GM12878 (cell line): ENCODE measurements around the gene MFSD11. TPM values are rescaled to one million over a fixed set of nuclear protein-coding genes. Genes with fewer than 3 reads are reported as not detected.

Source experiments
- ATAC-seq: fragments of 200-7000 bp; cut with Tn5 transposase; 3 replicates; pipeline ENCODE4 v1.9.1; 2020; ENCODE audit warnings: mild to moderate bottlenecking, moderate library complexity
- BruUV-seq: library from RNA; stranded (reverse); fragments of 400-500 nt; replicated peaks from 2 replicates; lab custom pipeline; 2021; lab: Mats Ljungman, UMichigan
- CTCF ChIA-PET: fragments of 300-600 bp; sonication (Branson Sonifier 250); formaldehyde crosslinking; extraction: SDS; loops from one replicate; lab custom pipeline; 2021; ENCODE audit warnings: inconsistent platforms; lab: Yijun Ruan, JAX
- POLR2A ChIA-PET: fragments of 350-600 bp; formaldehyde crosslinking; extraction: SDS; loops from one replicate; lab custom pipeline; 2021; ENCODE audit warnings: inconsistent platforms; lab: Charles Lee
- RAD21 ChIA-PET: fragments of 300-600 bp; sonication (Branson Sonifier 250); formaldehyde crosslinking; loops from one replicate; lab custom pipeline; 2023; ENCODE audit warnings: antibody characterized with exemption; ENCODE audit not compliant: unreplicated experiment; lab: Charles Lee
- SMC1A ChIA-PET: fragments of 300-600 bp; sonication (Branson Sonifier 250); formaldehyde crosslinking; loops from one replicate; lab custom pipeline; 2023; ENCODE audit not compliant: unreplicated experiment, uncharacterized antibody; lab: Charles Lee
- DNase-seq: peaks from one replicate; pipeline ENCODE4 v3.0.0-alpha.2; 2011; ENCODE audit warnings: low read depth, low spot score
- FAIRE-seq: peaks from 3 replicates; lab custom pipeline; 2011; peaks lifted over from hg19 to GRCh38; lab: Jason Lieb, UNC
- H2AFZ ChIP-seq: 2 replicates; pipeline ENCODE4 v1.6.0; 2011; ENCODE audit warnings: low read depth, low read length, control low read depth; ENCODE audit not compliant: control insufficient read depth
- H3K27ac ChIP-seq: 2 replicates; pipeline ENCODE4 v1.5.1; 2011; ENCODE audit warnings: control low read depth; ENCODE audit not compliant: control insufficient read depth, insufficient read depth
- H3K27me3 ChIP-seq, 2 experiments: replicated peaks in 1 of 2; 2 replicates each; pipeline versions ENCODE4 v1.6.0 to v1.6.1; 2011; ENCODE audit warnings: low read length in 1 of 2; ENCODE audit not compliant: control insufficient read depth in 2 of 2, insufficient read depth in 2 of 2
- H3K36me3 ChIP-seq, 2 experiments: 2 replicates each; pipeline ENCODE4 v1.5.1; 2011; ENCODE audit warnings: low read length in 1 of 2; ENCODE audit not compliant: control insufficient read depth in 2 of 2, insufficient read depth in 2 of 2
- H3K4me1 ChIP-seq: 2 replicates; pipeline ENCODE4 v1.6.1; 2011; ENCODE audit warnings: mild to moderate bottlenecking, low read length, moderate library complexity, mixed read lengths; ENCODE audit not compliant: control insufficient read depth, insufficient read depth
- H3K4me2 ChIP-seq: 2 replicates; pipeline ENCODE4 v1.6.0; 2011; ENCODE audit warnings: control low read depth; ENCODE audit not compliant: control insufficient read depth, insufficient read depth
- H3K4me3 ChIP-seq: fragments of 200-600 bp; sonication (generic); 2 replicates; pipeline ENCODE4 v1.5.1; 2016
- H3K79me2 ChIP-seq: 2 replicates; pipeline ENCODE4 v1.6.0; 2011; ENCODE audit warnings: low read length; ENCODE audit not compliant: control insufficient read depth, insufficient read depth
- H3K9ac ChIP-seq: 2 replicates; pipeline ENCODE4 v1.8.0; 2011; ENCODE audit warnings: low read length, control low read depth, mixed read lengths; ENCODE audit not compliant: control insufficient read depth, insufficient read depth
- H3K9me3 ChIP-seq: replicated peaks from 3 replicates; pipeline ENCODE4 v1.5.1; 2011; ENCODE audit warnings: mild to moderate bottlenecking, low read length; ENCODE audit not compliant: control insufficient read depth, insufficient read depth
- H4K20me1 ChIP-seq: 2 replicates; pipeline ENCODE4 v1.6.0; 2011; ENCODE audit not compliant: control insufficient read depth, insufficient read depth
- BCL11A ChIP-seq: IDR thresholded peaks from 2 replicates; pipeline ENCODE4 v1.6.1; 2011; ENCODE audit warnings: low read depth, low read length
- ETV6 ChIP-seq, 2 experiments: fragments of 450-650 bp in 1 of 2; IDR thresholded peaks in 1 of 2; conservative IDR thresholded peaks in 1 of 2; 2 replicates each; pipeline ENCODE4 v1.6.1; 2014; ENCODE audit warnings: antibody characterized with exemption in 1 of 2, borderline replicate concordance in 1 of 2, low read depth in 1 of 2, mild to moderate bottlenecking in 1 of 2, moderate library complexity in 1 of 2
- MYC ChIP-seq: IDR thresholded peaks from 2 replicates; pipeline ENCODE4 v1.6.1; 2011; ENCODE audit warnings: mild to moderate bottlenecking, low read length, moderate library complexity, inconsistent platforms; ENCODE audit not compliant: insufficient read depth, insufficient replicate concordance, insufficient read length, severe bottlenecking
- NFXL1 ChIP-seq: fragments of 450-650 bp; IDR thresholded peaks from 2 replicates; pipeline ENCODE4 v1.6.1; 2017; ENCODE audit warnings: antibody characterized with exemption, mild to moderate bottlenecking, borderline replicate concordance
- PAX5 ChIP-seq: IDR thresholded peaks from 2 replicates; pipeline ENCODE4 v1.6.1; 2011; ENCODE audit warnings: low read depth, low read length, borderline replicate concordance
- SMAD5 ChIP-seq: IDR thresholded peaks from 2 replicates; pipeline ENCODE4 v1.6.1; 2016; ENCODE audit warnings: antibody characterized with exemption, low read depth
- SRF ChIP-seq, 2 experiments: IDR thresholded peaks; 2 replicates each; pipeline ENCODE4 v1.6.1; 2011; ENCODE audit warnings: low read depth in 2 of 2, low read length in 2 of 2, mild to moderate bottlenecking in 1 of 2, moderate library complexity in 1 of 2
- WGBS: methylation state at CpG from one replicate; pipeline ENCODE4 v1.1.6; 2016; ENCODE audit warnings: low lambda C conversion rate; ENCODE audit not compliant: insufficient replicate concordance, insufficient coverage; ENCODE audit errors: missing lambda C conversion rate; 5-methylcytosine and 5-hydroxymethylcytosine counted together
- in situ Hi-C: fragments of 300-500 bp; cut with MboI; formaldehyde crosslinking; loops from 9 replicates; pipeline ENCODE4 v1.14.3; 2018; ENCODE audit warnings: mixed read lengths
- intact Hi-C: fragments of 100-400 bp; cut with micrococcal nuclease; formaldehyde crosslinking; loops from one replicate; pipeline ENCODE4 v1.14.2; 2022; ENCODE audit not compliant: unreplicated experiment
- polyA plus RNA-seq, 11 experiments: library from polyadenylated mRNA; depleted of rRNA in 4 of 11; unstranded in 6 of 11; stranded (reverse) in 5 of 11; fragments of >200 nt; fragmentation: Nextera tagmentation in 4 of 11; fragmentation: Illumina TruSeq in 1 of 11; extraction: Ambion mirVana in 4 of 11; extraction: Trizol in 1 of 11; gene quantifications; 1 replicate in 1 of 11; 2 replicates in 10 of 11; pipeline versions ENCODE4 v1.2.1 to v1.2.3, GENCODE V29; 2011 to 2016; ENCODE audit warnings: inconsistent platforms in 2 of 11, missing spikeins in 2 of 11, low read depth in 1 of 11
- total RNA-seq, 4 experiments: library from RNA; depleted of rRNA in 3 of 4; stranded (reverse); fragments of >200 nt in 3 of 4; fragmentation: Illumina TruSeq in 1 of 4; extraction: Trizol in 1 of 4; gene quantifications; 2 replicates each; pipeline versions ENCODE4 v1.2.1 to v1.2.3, GENCODE V29; 2013 to 2021
- TF ChIP-seq, protein P1 (sequence below): fragments of 150-350 bp; IDR thresholded peaks from 2 replicates; pipeline ENCODE4 v1.6.1; 2016; ENCODE audit warnings: low read depth, low read length

Gene MFSD11
- total and polyA plus RNA-seq, 10 of the 15 experiments (the other 5 are each of a cell fraction or from before 2014, with no cell fraction given), result 11.0 to 19.4 (median 15.5) TPM

DNA sequence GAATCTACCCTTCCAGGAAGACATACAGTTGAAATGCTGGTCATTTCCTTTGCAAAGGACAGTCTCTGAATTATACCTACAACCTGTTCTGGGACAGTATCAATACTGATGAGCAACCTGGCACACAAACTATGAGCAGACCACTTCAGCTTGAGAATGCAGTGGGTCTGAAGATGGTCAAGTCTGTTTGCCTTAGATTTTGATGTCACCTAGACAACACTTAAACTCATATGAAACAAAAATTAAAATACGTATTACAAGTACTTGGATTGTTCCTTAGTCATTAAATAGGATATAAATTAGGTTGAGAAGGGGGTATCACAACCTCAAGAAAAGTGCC lies 4.3 kb upstream of the MFSD11 start:
- ChIA-PET SMC1A (no interaction called here), RAD21 (interaction anchor here (1.6 kb wide), 1 partner anchor 174 kb away, joined by 4 read pairs; no protein-coding TSS in a partner anchor), CTCF (interaction anchor here (0.5 kb wide), 1 partner anchor 356 kb away, joined by 3 read pairs; no protein-coding TSS in a partner anchor), POLR2A (interaction anchor here (1.0 kb wide), 1 partner anchor 284 kb away, joined by 3 read pairs; no protein-coding TSS in a partner anchor)
- ATAC-seq (no peak), FAIRE-seq (no peak), DNase-seq (no peak)
- Histone ChIP-seq H3K36me3 (peaks cover 8 to 36% of the 10 kb centered on the region in 2 experiments), H3K9me3 (no peaks in the 10 kb centered on the region; the same call in 2 of the 3 replicates), H3K4me2 (peak overlapping the region; percentile 75), H3K79me2 (peaks cover 85% of the 10 kb centered on the region), H3K4me3 (peak overlapping the region; percentile 87), H4K20me1 (no peaks in the 10 kb centered on the region; the same call in 1 of the 2 replicates), H2AFZ (no peak overlapping the region), H3K9ac (no peak overlapping the region), H3K27ac (no peak overlapping the region), H3K4me1 (no peaks in the 10 kb centered on the region; the same call in 1 of the 2 replicates), H3K27me3 (no peaks in the 10 kb centered on the region)
- WGBS, result 35% methylated on average over 1 of the region's 1 CpG
- intact Hi-C loops, result loop anchor here (10.0 kb wide), 1 partner anchor 351 kb away; no protein-coding TSS in a partner anchor
- BruUV-seq, result no TSS peak
- no peak for TF ChIP-seq ETV6 (conservative IDR thresholded peaks at IDR 0.05 in 1 of 2, IDR thresholded peaks at IDR 0.05 in 1 of 2; ENCODE audit: borderline replicate concordance in 1 of 2, low read depth in 1 of 2)
- no peak for TF ChIP-seq BCL11A
- TF ChIP-seq SRF (IDR thresholded peaks at IDR 0.05; ENCODE audit: low read depth in 2 of 2, low read length in 2 of 2), result no peak
- no peak for TF ChIP-seq MYC
- no peak for TF ChIP-seq NFXL1
- TF ChIP-seq, protein P1, sequence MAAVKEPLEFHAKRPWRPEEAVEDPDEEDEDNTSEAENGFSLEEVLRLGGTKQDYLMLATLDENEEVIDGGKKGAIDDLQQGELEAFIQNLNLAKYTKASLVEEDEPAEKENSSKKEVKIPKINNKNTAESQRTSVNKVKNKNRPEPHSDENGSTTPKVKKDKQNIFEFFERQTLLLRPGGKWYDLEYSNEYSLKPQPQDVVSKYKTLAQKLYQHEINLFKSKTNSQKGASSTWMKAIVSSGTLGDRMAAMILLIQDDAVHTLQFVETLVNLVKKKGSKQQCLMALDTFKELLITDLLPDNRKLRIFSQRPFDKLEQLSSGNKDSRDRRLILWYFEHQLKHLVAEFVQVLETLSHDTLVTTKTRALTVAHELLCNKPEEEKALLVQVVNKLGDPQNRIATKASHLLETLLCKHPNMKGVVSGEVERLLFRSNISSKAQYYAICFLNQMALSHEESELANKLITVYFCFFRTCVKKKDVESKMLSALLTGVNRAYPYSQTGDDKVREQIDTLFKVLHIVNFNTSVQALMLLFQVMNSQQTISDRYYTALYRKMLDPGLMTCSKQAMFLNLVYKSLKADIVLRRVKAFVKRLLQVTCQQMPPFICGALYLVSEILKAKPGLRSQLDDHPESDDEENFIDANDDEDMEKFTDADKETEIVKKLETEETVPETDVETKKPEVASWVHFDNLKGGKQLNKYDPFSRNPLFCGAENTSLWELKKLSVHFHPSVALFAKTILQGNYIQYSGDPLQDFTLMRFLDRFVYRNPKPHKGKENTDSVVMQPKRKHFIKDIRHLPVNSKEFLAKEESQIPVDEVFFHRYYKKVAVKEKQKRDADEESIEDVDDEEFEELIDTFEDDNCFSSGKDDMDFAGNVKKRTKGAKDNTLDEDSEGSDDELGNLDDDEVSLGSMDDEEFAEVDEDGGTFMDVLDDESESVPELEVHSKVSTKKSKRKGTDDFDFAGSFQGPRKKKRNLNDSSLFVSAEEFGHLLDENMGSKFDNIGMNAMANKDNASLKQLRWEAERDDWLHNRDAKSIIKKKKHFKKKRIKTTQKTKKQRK, result no peak
- TF ChIP-seq SMAD5, result peak; percentile 53; the same call in 1 of the 2 replicates
- peak; percentile 23; the same call in 1 of the 2 replicates for TF ChIP-seq PAX5
- in situ Hi-C loops, result no loop called here
